ENCODE results near the gene OR9K2. TPM values are rescaled to one million over a fixed set of nuclear protein-coding genes. Genes with fewer than 3 reads are reported as not detected.

The OR9K2 gene, protein sequence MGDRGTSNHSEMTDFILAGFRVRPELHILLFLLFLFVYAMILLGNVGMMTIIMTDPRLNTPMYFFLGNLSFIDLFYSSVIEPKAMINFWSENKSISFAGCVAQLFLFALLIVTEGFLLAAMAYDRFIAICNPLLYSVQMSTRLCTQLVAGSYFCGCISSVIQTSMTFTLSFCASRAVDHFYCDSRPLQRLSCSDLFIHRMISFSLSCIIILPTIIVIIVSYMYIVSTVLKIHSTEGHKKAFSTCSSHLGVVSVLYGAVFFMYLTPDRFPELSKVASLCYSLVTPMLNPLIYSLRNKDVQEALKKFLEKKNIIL
- total RNA-seq (ENCODE audit: low replicate concordance), result not detected in 2 replicates

DNA sequence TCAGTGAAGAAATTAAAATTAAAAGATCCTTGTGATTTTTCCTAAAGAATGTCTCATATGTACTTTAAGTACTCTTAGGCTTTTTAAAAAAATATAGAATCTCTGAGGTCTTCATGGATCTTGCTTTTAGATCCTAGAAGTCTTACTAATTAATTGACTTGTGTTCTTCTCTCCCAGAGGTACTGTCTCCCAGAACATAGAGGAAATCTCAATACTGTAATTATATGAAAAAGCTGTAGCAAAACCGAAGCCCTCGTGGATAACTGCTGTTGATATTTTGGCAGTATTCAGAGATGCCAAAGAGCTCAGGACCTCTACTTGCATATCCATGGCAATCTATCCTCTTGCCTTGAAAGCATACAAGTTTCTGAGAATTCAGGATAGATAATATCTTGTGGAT, at the start of gene OR9K2:
TSS of gene OR9K2 (plus strand) at position 301 of the 400 bp plus-strand sequence. CDS start 3,429 bp downstream, outside the sequence.
- no peak for DNase-seq (ENCODE audit: low read depth)
- TF ChIP-seq, protein P1, sequence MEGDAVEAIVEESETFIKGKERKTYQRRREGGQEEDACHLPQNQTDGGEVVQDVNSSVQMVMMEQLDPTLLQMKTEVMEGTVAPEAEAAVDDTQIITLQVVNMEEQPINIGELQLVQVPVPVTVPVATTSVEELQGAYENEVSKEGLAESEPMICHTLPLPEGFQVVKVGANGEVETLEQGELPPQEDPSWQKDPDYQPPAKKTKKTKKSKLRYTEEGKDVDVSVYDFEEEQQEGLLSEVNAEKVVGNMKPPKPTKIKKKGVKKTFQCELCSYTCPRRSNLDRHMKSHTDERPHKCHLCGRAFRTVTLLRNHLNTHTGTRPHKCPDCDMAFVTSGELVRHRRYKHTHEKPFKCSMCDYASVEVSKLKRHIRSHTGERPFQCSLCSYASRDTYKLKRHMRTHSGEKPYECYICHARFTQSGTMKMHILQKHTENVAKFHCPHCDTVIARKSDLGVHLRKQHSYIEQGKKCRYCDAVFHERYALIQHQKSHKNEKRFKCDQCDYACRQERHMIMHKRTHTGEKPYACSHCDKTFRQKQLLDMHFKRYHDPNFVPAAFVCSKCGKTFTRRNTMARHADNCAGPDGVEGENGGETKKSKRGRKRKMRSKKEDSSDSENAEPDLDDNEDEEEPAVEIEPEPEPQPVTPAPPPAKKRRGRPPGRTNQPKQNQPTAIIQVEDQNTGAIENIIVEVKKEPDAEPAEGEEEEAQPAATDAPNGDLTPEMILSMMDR (IDR thresholded peaks at IDR 0.05; ENCODE audit: insufficient read depth, low read length), result no peak
- H3K4me3 ChIP-seq (ENCODE audit: low read depth, low read length), result no peak within 1 kb of the TSS

DNA sequence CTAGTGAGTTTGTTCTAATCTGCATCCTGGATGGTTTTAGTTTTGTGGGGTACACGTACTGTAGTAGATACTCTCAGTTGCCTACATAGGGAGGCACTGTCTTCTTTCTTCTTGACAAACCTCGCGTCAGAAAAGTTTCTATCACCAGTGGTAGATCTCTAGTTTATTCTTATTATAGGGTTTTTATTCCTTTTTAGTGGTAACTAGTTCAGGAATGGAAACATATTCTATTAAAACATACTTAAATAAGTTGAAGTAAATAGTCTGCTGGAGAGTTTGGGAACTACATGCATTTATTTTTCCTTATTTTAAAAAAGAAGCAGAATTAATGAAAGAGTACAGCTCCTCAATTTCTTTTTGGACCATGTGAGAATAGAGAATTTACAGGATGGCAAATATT, 33.6 kb upstream of the OR9K2 start:
- TF ChIP-seq, protein P1 (IDR thresholded peaks at IDR 0.05; ENCODE audit: insufficient read depth, low read length), result no peak
- H3K4me3 ChIP-seq (ENCODE audit: low read depth, low read length), result no peak overlapping the region
- no peak for DNase-seq (ENCODE audit: low read depth)

DNA sequence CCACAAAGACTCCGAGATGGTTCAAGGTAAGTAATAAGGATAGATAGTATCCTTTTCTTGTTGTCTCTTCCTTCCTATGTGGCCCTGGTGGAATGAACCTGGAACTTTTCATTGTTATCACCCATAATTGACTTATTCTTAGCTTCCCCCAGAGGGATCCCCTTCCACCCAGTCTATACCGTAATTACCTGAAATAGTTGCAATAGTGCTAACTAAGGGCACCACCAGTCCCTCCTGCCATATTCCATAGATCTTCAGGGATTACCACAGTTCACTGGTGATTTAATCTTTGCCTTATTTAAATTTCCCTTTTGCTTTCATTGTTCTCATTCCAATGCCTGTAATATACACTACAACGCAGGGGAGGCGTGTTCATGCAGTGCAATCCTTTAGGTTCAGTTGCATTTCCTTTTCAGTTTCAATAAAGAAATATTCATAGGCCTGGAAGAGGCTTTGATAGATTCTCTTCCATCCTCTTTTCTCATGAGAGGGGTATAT, 13.8 kb upstream of the OR9K2 start:
- TF ChIP-seq, protein P1 (IDR thresholded peaks at IDR 0.05; ENCODE audit: insufficient read depth, low read length), result no peak
- H3K4me3 ChIP-seq (ENCODE audit: low read depth, low read length), result no peak overlapping the region
- no peak for DNase-seq (ENCODE audit: low read depth)

DNA sequence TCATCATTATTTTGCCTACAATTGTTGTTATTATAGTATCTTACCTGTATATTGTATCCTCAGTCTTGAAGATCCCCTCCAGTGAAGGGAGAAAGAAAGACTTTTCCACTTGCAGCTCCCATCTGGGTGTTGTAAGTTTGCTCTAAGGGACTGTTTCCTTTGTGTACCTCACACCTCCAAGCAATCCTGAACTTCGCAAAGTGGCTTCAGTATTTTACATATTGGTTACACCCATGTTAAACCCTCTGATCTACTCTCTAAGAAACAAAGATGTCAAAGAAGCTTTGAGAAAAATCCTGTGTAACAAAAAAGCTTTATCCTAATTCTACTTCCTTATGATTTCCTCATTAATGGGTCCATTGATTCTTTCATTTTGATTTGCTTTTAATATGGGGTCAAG, 10.1 kb upstream of the OR9K2 start:
- no peak overlapping the region for H3K4me3 ChIP-seq (ENCODE audit: low read depth, low read length)
- TF ChIP-seq, protein P1 (IDR thresholded peaks at IDR 0.05; ENCODE audit: insufficient read depth, low read length), result no peak
- DNase-seq (ENCODE audit: low read depth), result no peak

DNA sequence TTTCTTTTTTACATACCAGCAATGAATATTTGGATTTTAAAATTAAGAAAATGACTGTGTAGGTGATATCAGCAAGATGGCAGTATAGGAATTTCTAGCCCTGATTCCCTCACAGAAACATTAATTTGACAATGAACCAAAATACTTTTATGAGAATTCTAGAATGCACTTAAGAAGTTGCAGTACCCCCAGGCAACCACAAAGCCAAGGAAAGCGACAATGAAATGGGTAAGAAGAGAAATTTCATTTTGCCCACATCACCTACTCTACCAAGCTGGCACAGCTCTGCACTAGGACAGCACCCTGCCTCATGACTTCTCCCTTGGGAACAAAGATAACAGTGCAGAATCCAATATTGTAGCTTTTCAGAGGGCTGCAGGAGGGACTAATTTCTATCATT, 6.6 kb downstream of the OR9K2 start:
- no peak overlapping the region for H3K4me3 ChIP-seq (ENCODE audit: low read depth, low read length)
- TF ChIP-seq, protein P1 (IDR thresholded peaks at IDR 0.05; ENCODE audit: insufficient read depth, low read length), result no peak
- DNase-seq (ENCODE audit: low read depth), result no peak

DNA sequence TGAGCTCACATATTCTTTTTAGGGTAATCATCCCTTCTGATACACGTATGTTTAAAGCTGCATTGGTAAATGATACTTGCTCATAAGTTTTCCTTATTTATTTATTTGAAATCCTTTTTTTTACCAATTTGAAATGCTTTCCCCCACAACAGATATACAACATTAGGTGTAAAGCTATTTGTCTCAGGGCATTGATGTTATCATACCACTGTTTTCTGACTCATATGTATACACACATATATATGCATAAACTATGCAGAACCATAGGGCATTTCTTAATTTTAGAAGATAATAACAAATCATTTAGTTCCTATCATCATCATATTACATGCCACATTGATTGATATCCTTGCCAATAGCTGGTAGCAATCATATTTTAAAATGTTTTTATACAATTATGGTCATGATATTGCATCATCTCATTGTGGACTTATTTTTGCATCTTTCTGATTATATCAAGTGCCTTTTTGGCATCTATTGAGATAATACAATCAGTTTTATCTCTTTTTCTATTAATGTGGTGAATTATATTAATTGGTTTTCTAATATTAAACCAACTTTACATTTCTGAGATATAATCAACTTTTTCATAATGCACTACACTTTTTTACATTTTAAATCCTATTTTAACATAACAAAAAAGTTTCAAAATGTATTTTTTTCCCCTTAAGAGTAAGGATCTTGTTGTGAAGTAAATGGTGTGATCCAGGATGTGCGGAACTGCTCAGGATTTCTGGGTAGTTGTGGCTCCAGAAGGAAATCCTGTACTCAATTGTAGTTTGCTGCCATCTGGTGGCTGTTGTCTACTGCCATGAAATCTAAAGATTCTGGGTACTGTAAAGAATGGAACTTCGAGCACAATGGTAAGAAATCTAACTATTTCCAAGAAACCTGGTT, 16.7 kb downstream of the OR9K2 start:
- peak; percentile 39 for DNase-seq (ENCODE audit: low read depth)
- TF ChIP-seq, protein P1 (IDR thresholded peaks at IDR 0.05; ENCODE audit: insufficient read depth, low read length), result peak; percentile 66
- H3K4me3 ChIP-seq (ENCODE audit: low read depth, low read length), result no peak overlapping the region
